Neural cell (in vitro differentiated cells): Measurements from ENCODE around the gene PCDHA1. TPM values are rescaled to one million over a fixed set of nuclear protein-coding genes. Genes with fewer than 3 reads are reported as not detected.

Experiments used
- H2AFZ ChIP-seq: fragments of 200-600, 300-800 bp; sonication (generic), shearing (Covaris generic); 2 replicates; pipeline ENCODE4 v1.6.0; 2014; ENCODE audit warnings: low read depth, mild to moderate bottlenecking, antibody characterized with exemption, low read length, moderate library complexity
- H3F3A ChIP-seq: fragments of 200-600 bp; shearing (Covaris generic); 2 replicates; pipeline ENCODE4 v1.6.1; 2016; ENCODE audit warnings: mild to moderate bottlenecking, moderate library complexity, mixed read lengths, antibody characterized with exemption, low read length; ENCODE audit not compliant: insufficient read depth, poor library complexity, severe bottlenecking
- H3K27ac ChIP-seq: fragments of 200-600, 300-800 bp; sonication (generic), shearing (Covaris generic); 2 replicates; pipeline ENCODE4 v1.5.1; 2014; ENCODE audit warnings: mild to moderate bottlenecking, low read length, moderate library complexity
- H3K27me3 ChIP-seq: fragments of 300-800, 200-600 bp; sonication (generic), shearing (Covaris generic); 2 replicates; pipeline ENCODE4 v1.6.0; 2014; ENCODE audit warnings: mild to moderate bottlenecking, low read depth, low read length, moderate library complexity; ENCODE audit not compliant: insufficient read depth
- H3K36me3 ChIP-seq: fragments of 300-800, 200-600 bp; sonication (generic), shearing (Covaris generic); 2 replicates; pipeline ENCODE4 v1.5.1; 2014; ENCODE audit warnings: mild to moderate bottlenecking, antibody characterized with exemption, low read length, moderate library complexity; ENCODE audit not compliant: insufficient read depth
- H3K4me2 ChIP-seq: fragments of 300-800, 200-600 bp; sonication (generic), shearing (Covaris generic); 2 replicates; pipeline ENCODE4 v1.6.0; 2014; ENCODE audit warnings: mild to moderate bottlenecking, low read length
- H3K4me3 ChIP-seq: fragments of 300-800, 200-600 bp; sonication (generic), shearing (Covaris generic); 2 replicates; pipeline ENCODE4 v1.5.1; 2014; ENCODE audit warnings: mild to moderate bottlenecking, low read length, moderate library complexity
- H3K79me2 ChIP-seq: fragments of 200-600 bp; shearing (Covaris generic); replicated peaks from 2 replicates; pipeline ENCODE4 v1.6.0; 2014; ENCODE audit warnings: mild to moderate bottlenecking, low read length, moderate library complexity; ENCODE audit not compliant: insufficient read depth
- H3K9ac ChIP-seq: fragments of 300-800, 200-600 bp; sonication (generic), shearing (Covaris generic); 2 replicates; pipeline ENCODE4 v1.6.1; 2016; ENCODE audit warnings: mild to moderate bottlenecking, low read length, mixed read lengths
- H3K9me2 ChIP-seq: fragments of 200-600 bp; shearing (Covaris generic); 2 replicates; pipeline ENCODE4 v1.6.1; 2016; ENCODE audit warnings: mild to moderate bottlenecking, low read length, mixed read lengths; ENCODE audit not compliant: insufficient read depth
- H3K9me3 ChIP-seq: fragments of 200-600, 300-800 bp; sonication (generic), shearing (Covaris generic); 2 replicates; pipeline ENCODE4 v1.6.1; 2016; ENCODE audit warnings: mild to moderate bottlenecking, mixed run types, low read length, moderate library complexity, mixed read lengths
- H4K20me1 ChIP-seq: fragments of 200-600 bp; shearing (Covaris generic); 2 replicates; pipeline ENCODE4 v1.6.1; 2016; ENCODE audit warnings: mild to moderate bottlenecking, mixed run types; ENCODE audit not compliant: insufficient read depth
- CTCF ChIP-seq: fragments of 450-650 bp; IDR thresholded peaks from 2 replicates; pipeline ENCODE4 v1.5.1; 2014; ENCODE audit warnings: antibody characterized with exemption, mild to moderate bottlenecking, moderate library complexity; ENCODE audit not compliant: poor library complexity, severe bottlenecking
- EP300 ChIP-seq: fragments of 450-650 bp; conservative IDR thresholded peaks from 2 replicates; pipeline ENCODE4 v1.6.1; 2014; ENCODE audit warnings: antibody characterized with exemption, mild to moderate bottlenecking, moderate library complexity; ENCODE audit not compliant: poor library complexity, severe bottlenecking
- EZH2 ChIP-seq: fragments of 200-600, 300-800 bp; shearing (Covaris generic), sonication (generic); IDR thresholded peaks from 2 replicates; pipeline ENCODE4 v1.6.1; 2014; ENCODE audit warnings: antibody characterized with exemption, low read length, borderline replicate concordance, mild to moderate bottlenecking; ENCODE audit not compliant: insufficient read depth, poor library complexity, severe bottlenecking
- MXI1 ChIP-seq: fragments of 450-650 bp; conservative IDR thresholded peaks from 2 replicates; pipeline ENCODE4 v1.6.1; 2014; ENCODE audit warnings: antibody characterized with exemption, mild to moderate bottlenecking; ENCODE audit not compliant: poor library complexity, severe bottlenecking
- POLR2AphosphoS5 ChIP-seq: IDR thresholded peaks from 2 replicates; pipeline ENCODE4 v1.6.1; 2012
- RAD21 ChIP-seq: fragments of 450-650 bp; conservative IDR thresholded peaks from 2 replicates; pipeline ENCODE4 v1.6.1; 2014; ENCODE audit warnings: antibody characterized with exemption, mild to moderate bottlenecking, moderate library complexity
- REST ChIP-seq: IDR thresholded peaks from 2 replicates; pipeline ENCODE4 v1.6.1; 2012; ENCODE audit warnings: borderline replicate concordance
- SMC3 ChIP-seq: fragments of 450-650 bp; conservative IDR thresholded peaks from 2 replicates; pipeline ENCODE4 v1.6.1; 2014; ENCODE audit warnings: antibody characterized with exemption, mild to moderate bottlenecking, moderate library complexity; ENCODE audit not compliant: poor library complexity
- TAF1 ChIP-seq: IDR thresholded peaks from 2 replicates; pipeline ENCODE4 v1.6.1; 2012; ENCODE audit warnings: low read depth
- polyA plus RNA-seq: library from polyadenylated mRNA; depleted of rRNA; stranded (reverse); fragments of >200 nt; gene quantifications from 2 replicates; pipeline ENCODE4 v1.2.3, GENCODE V29; 2014

PCDHA1 gene
- polyA plus RNA-seq, 1 donor from 2014 or later = 0.28 TPM

- TF ChIP-seq REST (no peak), POLR2AphosphoS5 (no peak)
These were observed 70.1 kb downstream of the PCDHA1 start, which contains the start of gene PCDHA10 (continued) for GRCh38 chr5:140855772-140856674.

GRCh38 chr5:140857177-140857986 lies 71.4 kb downstream of the PCDHA1 start:
- H3K9me3 ChIP-seq = peaks cover 29% of the 10 kb centered on the region
- H3K4me3 ChIP-seq = peak overlapping the region; percentile 55
- H3K4me2 ChIP-seq = no peak overlapping the region
- no peak overlapping the region for H2AFZ ChIP-seq
- TF ChIP-seq REST (no peak), TAF1 (no peak), EZH2 (no peak), CTCF (no peak), EP300 (no peak), SMC3 (no peak), POLR2AphosphoS5 (no peak), MXI1 (no peak), RAD21 (no peak)
- peaks cover 24% of the 10 kb centered on the region for H3K36me3 ChIP-seq
- no peaks in the 10 kb centered on the region for H4K20me1 ChIP-seq
- no peaks in the 10 kb centered on the region for H3K9me2 ChIP-seq
- H3K27me3 ChIP-seq = no peaks in the 10 kb centered on the region
- no peak overlapping the region for H3K9ac ChIP-seq
- H3K27ac ChIP-seq = no peak overlapping the region
- peaks cover 9% of the 10 kb centered on the region for H3K79me2 ChIP-seq
- peaks cover 3% of the 10 kb centered on the region for H3F3A ChIP-seq
